ENCODE data around the gene ASB18. TPM values are rescaled to one million over a fixed set of nuclear protein-coding genes. Genes with fewer than 3 reads are reported as not detected.
"Not testable (repeated sequence)": the region's sequence is repeated elsewhere in the genome, so short reads cannot be mapped to it uniquely, and the experiment has no call there.

The ASB18 gene
- total RNA-seq, 1 donor from 2014 or later = not detected

DNA sequence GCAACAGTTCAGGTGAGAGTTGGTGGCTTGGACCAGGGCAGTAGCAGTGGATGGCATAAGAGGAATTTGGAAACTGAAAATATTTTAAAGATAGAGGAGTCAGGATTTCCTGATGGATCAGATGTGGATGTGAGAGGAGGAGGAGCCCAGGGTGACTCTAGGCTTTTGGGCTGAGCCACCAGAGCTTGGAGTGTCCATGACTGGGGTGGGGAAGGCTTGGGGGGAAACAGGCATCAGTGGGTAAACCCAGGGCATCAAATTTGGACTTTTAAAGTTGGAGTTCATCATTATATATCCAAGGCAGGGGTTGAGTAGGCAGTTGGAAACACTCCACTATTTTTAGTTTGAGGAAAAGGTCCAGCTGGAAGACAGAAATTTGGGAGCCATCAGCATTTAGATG lies 27.3 kb upstream of the ASB18 start:
- POLR2A ChIA-PET = no interaction called here
- Mint-ChIP-seq H3K9me3 (no peaks in the 10 kb centered on the region), H3K27ac (no peak overlapping the region), H3K36me3 (ENCODE audit: low read depth) (no peaks in the 10 kb centered on the region), H3K4me3 (no peak overlapping the region), H3K4me1 (no peaks in the 10 kb centered on the region), H3K27me3 (no peaks in the 10 kb centered on the region)
- no peak for ATAC-seq (ENCODE audit: low read depth)
- intact Hi-C loops (cut with micrococcal nuclease) = no loop called here
- CTCF ChIA-PET = no interaction called here
- no peak for TF ChIP-seq CTCF (IDR thresholded peaks at IDR 0.05)
- no peak for DNase-seq

- no peaks in the 10 kb centered on the region for H3K36me3 Mint-ChIP-seq (ENCODE audit: low read depth)
- no peaks in the 10 kb centered on the region for H3K4me1 Mint-ChIP-seq
- no peaks in the 10 kb centered on the region for H3K9me3 Mint-ChIP-seq
- no peak overlapping the region for H3K4me3 Mint-ChIP-seq
- POLR2A ChIA-PET = no interaction called here
- ATAC-seq (ENCODE audit: low read depth) (no peak), DNase-seq (no peak)
- CTCF ChIA-PET = no interaction called here
- no peak overlapping the region for H3K27ac Mint-ChIP-seq
- TF ChIP-seq CTCF (IDR thresholded peaks at IDR 0.05) = no peak
- H3K27me3 Mint-ChIP-seq = no peaks in the 10 kb centered on the region
- intact Hi-C loops (cut with micrococcal nuclease) = no loop called here
These were observed 26.7 kb upstream of the ASB18 start for GRCh38 chr2:236290742-236291425.

- H3K9me3 Mint-ChIP-seq = no peaks in the 10 kb centered on the region
- no peak for TF ChIP-seq CTCF (IDR thresholded peaks at IDR 0.05)
- POLR2A ChIA-PET = no interaction called here
- CTCF ChIA-PET = no interaction called here
- peaks cover 3% of the 10 kb centered on the region for H3K27me3 Mint-ChIP-seq
- DNase-seq = no peak
- no peak overlapping the region for H3K4me3 Mint-ChIP-seq
- intact Hi-C loops (cut with micrococcal nuclease) = no loop called here
- H3K27ac Mint-ChIP-seq = no peak overlapping the region
- H3K4me1 Mint-ChIP-seq = no peaks in the 10 kb centered on the region
- ATAC-seq (ENCODE audit: low read depth) = no peak
- H3K36me3 Mint-ChIP-seq (ENCODE audit: low read depth) = no peaks in the 10 kb centered on the region
These were observed 25.7 kb upstream of the ASB18 start for GRCh38 chr2:236289766-236290462.

DNA sequence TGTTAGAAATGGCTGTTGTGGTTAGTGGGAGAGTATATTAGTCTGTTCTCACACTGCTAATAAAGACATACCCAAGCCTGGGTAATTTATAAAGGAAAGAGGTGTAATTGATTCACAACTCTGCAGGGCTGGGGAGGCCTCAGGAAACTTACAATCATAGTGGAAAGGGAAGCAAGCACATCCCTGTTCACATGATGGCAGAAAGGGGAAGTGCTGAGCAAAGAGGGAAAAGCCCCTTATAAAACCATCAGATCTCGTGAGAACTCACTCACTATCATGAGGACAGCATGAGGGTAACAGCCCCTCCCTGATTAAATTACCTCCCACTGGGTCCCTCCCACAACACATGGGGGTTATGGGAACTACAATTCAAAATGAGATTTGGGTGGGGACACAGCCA lies 24.2 kb upstream of the ASB18 start:
- H3K36me3 Mint-ChIP-seq (ENCODE audit: low read depth); POLR2A ChIA-PET; ATAC-seq (ENCODE audit: low read depth); H3K4me3 Mint-ChIP-seq; DNase-seq; intact Hi-C loops (cut with micrococcal nuclease); H3K27ac Mint-ChIP-seq; H3K4me1 Mint-ChIP-seq; H3K9me3 Mint-ChIP-seq; H3K27me3 Mint-ChIP-seq; CTCF ChIA-PET: not testable (repeated sequence)

GRCh38 chr2:236287656-236288055 lies 23.4 kb upstream of the ASB18 start:
- peaks cover 9% of the 10 kb centered on the region for H3K9me3 Mint-ChIP-seq
- intact Hi-C loops (cut with micrococcal nuclease) = no loop called here
- no peak for TF ChIP-seq CTCF (IDR thresholded peaks at IDR 0.05)
- DNase-seq = no peak
- peaks cover 5% of the 10 kb centered on the region for H3K27me3 Mint-ChIP-seq
- H3K27ac Mint-ChIP-seq = no peak overlapping the region
- ChIA-PET CTCF (no interaction called here), POLR2A (no interaction called here)
- H3K4me1 Mint-ChIP-seq = no peaks in the 10 kb centered on the region
- H3K36me3 Mint-ChIP-seq (ENCODE audit: low read depth) = no peaks in the 10 kb centered on the region
- ATAC-seq (ENCODE audit: low read depth) = no peak
- no peak overlapping the region for H3K4me3 Mint-ChIP-seq

Data from activated B cell treated with CpG ODN at 0.5 μM for 24 hours (primary cell).